Brain microvascular endothelial cell (primary cell): ENCODE data around the gene ATP6V0C.

Experiments
- DNase-seq: peaks from one replicate; pipeline ENCODE4 v3.0.0-alpha.2; 2020
- H3K27ac ChIP-seq: fragments of 250-450 bp; sonication (Bioruptor Pico); 2 replicates; pipeline ENCODE4 v1.5.1; 2020; ENCODE audit warnings: mild to moderate bottlenecking, moderate library complexity
- H3K27me3 ChIP-seq: fragments of 250-450 bp; sonication (Bioruptor Pico); replicated peaks from 2 replicates; pipeline ENCODE4 v1.5.1; 2020; ENCODE audit warnings: mild to moderate bottlenecking
- H3K36me3 ChIP-seq: fragments of 250-450 bp; sonication (Bioruptor Pico); replicated peaks from 2 replicates; pipeline ENCODE4 v1.5.1; 2020; ENCODE audit warnings: mild to moderate bottlenecking
- H3K4me3 ChIP-seq: 2 replicates; pipeline ENCODE4 v1.5.1; 2011; ENCODE audit warnings: low read depth, mild to moderate bottlenecking, control low read depth, low read length, moderate library complexity
- in situ Hi-C: cut with HindIII; loops from 2 replicates; pipeline ENCODE4 v1.10.0; 2017; ENCODE audit warnings: low sequenced_read_pairs, low pct_ligation_motif_present
- TF ChIP-seq, protein P1 (sequence below): IDR thresholded peaks from 2 replicates; pipeline ENCODE4 v1.5.1; 2011; ENCODE audit warnings: low read depth, mild to moderate bottlenecking, moderate library complexity, low read length, control low read depth, inconsistent platforms; ENCODE audit errors: missing control alignments

ATP6V0C gene

DNA sequence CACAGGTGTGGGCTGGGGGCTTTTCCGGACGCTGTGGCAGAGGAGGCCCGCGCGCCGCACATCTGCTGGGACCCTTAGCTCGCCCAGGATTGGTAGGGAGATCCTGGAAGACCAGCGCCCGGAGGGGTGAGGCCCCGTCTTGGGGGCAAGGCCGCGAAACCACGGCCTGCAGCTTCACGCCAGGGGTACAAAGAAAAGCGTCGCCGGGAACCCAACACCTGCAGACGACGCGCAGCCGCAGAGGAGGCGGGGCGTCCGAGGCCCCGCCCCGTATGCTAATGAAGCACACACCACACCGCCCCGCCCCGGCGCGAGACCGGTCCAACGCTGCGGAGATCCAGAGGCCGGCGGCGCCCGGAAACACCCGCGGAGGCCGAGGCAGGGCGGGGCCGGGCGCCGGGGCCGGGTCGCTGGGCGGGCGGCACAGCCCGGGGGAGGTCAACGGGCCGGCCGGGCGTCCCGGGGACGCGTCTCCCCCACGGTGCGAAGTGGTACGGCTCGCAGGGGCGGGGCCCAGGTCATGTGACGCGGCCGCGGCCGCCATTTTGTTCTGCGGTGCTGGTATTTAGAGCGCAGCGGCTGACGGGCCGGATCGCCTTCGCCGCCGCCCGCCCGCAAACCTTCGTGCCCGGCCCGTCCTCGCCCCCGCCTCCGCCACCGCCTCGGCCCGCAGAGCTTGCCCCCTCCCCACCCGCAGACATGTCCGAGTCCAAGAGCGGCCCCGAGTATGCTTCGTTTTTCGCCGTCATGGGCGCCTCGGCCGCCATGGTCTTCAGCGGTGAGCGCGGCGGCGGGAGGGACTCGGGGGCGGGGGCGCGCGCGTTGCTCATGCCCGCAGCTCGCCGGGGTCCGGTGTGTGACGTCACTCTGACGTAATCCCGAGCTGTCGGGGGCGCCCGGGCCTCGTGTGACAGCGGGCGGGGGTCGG is at the start of gene ATP6V0C:
ATP6V0C (plus strand) TSS at position 548 of the 928 bp plus-strand sequence; CDS start at position 700, 152 bp downstream.
- peak within 1 kb of the TSS; percentile 88 for H3K4me3 ChIP-seq
- H3K36me3 ChIP-seq = peaks cover 4% of the 10 kb centered on the region
- peak within 1 kb of the TSS; percentile 83 for H3K27ac ChIP-seq
- DNase-seq = peak; percentile 75
- in situ Hi-C loops = no loop called here
- TF ChIP-seq, protein P1, sequence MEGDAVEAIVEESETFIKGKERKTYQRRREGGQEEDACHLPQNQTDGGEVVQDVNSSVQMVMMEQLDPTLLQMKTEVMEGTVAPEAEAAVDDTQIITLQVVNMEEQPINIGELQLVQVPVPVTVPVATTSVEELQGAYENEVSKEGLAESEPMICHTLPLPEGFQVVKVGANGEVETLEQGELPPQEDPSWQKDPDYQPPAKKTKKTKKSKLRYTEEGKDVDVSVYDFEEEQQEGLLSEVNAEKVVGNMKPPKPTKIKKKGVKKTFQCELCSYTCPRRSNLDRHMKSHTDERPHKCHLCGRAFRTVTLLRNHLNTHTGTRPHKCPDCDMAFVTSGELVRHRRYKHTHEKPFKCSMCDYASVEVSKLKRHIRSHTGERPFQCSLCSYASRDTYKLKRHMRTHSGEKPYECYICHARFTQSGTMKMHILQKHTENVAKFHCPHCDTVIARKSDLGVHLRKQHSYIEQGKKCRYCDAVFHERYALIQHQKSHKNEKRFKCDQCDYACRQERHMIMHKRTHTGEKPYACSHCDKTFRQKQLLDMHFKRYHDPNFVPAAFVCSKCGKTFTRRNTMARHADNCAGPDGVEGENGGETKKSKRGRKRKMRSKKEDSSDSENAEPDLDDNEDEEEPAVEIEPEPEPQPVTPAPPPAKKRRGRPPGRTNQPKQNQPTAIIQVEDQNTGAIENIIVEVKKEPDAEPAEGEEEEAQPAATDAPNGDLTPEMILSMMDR = no peak
- no peaks in the 10 kb centered on the region for H3K27me3 ChIP-seq

DNA sequence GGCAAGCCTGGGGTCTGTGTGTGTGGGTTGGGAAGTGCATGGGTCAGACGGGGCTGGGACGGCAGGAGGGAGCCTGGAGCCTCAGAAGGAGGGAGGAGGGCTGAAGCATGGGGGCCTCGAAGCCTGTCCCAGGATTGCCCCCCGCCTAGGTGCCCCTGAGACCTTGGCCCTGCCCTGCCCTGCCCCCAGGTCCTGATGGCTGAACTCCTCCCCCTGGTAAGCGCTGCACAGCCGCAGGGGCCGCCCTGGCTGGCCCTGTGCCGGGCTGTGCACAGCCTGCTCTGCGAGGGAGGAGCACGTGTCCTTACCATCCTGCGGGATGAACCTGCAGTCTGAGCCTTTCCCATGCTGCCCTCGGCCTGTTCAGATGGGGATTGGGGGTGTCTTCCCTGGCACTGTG is 49.4 kb upstream of the ATP6V0C start:
- H3K27ac ChIP-seq = no peak overlapping the region
- no peak overlapping the region for H3K4me3 ChIP-seq
- no peaks in the 10 kb centered on the region for H3K36me3 ChIP-seq
- TF ChIP-seq, protein P1 = no peak
- in situ Hi-C loops = no loop called here
- H3K27me3 ChIP-seq = no peaks in the 10 kb centered on the region
- DNase-seq = no peak

DNA sequence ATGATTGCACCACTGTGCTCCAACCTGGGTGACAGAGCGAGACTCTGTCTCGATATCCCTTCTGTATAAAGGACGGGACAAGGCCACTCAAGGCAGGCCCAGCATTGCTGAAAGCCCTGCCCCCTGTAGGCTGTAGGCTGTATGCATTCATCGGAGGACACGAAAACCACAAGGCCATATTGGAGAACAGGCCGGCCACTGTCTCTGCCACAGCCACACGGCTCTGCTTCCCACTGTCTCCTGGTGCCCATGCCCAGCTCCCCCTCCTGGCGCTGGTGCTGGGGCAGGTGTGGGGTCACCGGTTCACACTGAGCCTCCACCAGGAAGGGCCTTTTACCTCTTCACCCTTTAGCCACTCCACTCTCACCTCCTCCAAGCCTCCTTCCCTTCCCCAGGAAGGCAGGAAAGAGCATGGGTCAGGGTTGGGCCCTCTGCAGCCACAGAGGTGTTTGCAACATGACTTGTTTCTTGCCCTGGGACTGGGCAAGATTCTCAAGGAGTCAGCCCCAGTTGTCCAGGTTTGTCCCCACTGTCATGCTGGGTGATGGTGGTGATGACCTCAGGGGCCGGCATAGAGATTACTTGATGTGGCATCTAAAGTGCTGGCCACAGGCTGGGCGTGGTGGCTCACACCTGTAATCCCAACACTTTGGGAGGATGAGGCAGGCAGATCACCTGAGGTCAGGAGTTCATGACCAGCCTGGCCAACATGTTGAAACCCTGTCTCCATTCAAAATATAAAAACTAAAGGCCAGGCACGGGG is 47.9 kb upstream of the ATP6V0C start:
- no peaks in the 10 kb centered on the region for H3K36me3 ChIP-seq
- in situ Hi-C loops = no loop called here
- H3K27me3 ChIP-seq = no peaks in the 10 kb centered on the region
- H3K27ac ChIP-seq = no peak overlapping the region
- TF ChIP-seq, protein P1 = peak; percentile 60
- no peak for DNase-seq
- H3K4me3 ChIP-seq = no peak overlapping the region

DNA sequence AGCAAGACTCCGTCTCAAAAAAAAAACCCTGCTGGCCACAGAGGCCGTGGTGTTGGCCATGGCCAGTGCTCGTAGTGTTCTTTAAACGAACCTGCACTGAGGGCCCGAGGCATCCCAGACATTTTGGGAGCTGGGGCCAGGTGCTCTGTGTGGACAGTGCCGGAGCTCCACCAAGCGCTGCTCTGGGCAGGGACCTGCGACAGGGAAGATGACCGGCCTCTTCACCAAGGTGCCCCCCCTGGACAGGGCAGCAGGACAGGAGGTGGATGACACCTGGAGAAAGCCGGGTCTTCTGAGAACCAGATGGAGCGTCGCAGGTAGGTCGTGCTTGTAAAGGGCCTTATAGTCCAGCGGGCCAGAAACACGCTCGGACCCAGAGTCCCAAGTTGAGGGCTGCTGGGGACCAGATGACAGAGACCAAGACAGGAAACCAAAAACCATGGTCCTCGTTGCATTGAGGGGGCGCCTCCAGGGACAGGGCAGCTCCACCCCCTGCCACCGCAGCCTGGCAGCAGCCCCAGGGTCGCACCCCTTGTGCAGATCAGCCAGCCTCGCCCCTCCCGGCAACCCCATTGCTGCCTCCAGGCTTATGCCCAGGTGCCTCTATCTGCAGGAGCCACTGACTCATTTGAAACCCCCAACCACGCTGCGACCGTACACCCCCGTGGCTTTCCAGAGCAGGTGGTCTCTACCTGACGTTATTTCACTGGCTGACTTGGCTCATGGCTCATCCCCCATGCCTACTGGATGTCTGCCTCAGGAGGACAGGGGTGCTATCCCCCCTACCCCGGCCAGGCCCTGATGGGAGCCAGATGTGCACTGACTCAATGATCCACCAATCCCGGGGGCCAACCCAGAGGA is 46.9 kb upstream of the ATP6V0C start:
- peak overlapping the region; percentile 37 for H3K4me3 ChIP-seq
- H3K27me3 ChIP-seq = no peaks in the 10 kb centered on the region
- no peak for DNase-seq
- in situ Hi-C loops = no loop called here
- TF ChIP-seq, protein P1 = no peak
- H3K36me3 ChIP-seq = no peaks in the 10 kb centered on the region
- no peak overlapping the region for H3K27ac ChIP-seq

DNA sequence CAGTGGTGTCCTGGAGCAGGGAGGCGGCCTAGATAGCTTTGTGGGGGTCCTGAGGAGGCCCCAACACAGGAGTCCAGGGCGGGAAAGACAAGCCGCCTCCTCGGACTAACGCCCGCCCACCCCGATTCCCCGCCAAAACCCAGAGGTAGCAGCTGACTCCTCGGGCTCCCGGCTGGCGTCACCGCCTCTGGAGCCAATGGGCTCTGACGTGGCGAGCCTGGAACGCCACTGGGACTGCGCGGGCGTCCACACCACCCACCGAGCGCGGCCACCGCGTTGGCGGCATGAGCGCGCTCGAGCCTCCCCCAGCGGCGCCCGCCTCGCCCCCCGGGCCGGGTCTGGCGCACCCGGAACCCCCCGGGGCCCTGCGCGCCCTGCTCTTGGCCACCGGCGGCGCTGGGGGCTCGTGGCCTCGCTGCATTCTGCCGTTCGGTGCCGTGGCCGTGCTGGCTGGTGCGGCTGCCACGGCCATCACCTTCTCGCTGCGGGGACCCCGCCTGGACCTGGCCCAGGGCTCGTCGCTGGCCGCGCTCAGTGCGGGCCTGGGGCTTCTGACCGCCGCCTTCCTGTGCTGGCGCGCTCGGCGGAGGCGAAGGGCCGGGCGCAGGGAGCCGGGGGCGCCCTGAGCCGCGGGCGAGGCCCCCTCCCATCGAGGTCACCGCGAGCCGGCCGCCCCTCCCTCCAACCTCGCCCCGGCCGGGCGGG is 46.1 kb upstream of the ATP6V0C start:
- TF ChIP-seq, protein P1 = peak; percentile 3
- Histone ChIP-seq H3K27me3 (no peaks in the 10 kb centered on the region), H3K4me3 (peak overlapping the region; percentile 39), H3K27ac (no peak overlapping the region), H3K36me3 (no peaks in the 10 kb centered on the region)
- peak; percentile 29 for DNase-seq
- in situ Hi-C loops = no loop called here
